WTC11 (cell line): ENCODE data around the gene DENND5A. TPM values are rescaled to one million over a fixed set of nuclear protein-coding genes. Genes with fewer than 3 reads are reported as not detected.

Experiments
- ATAC-seq: fragments of 200-7000 bp; cut with Tn5 transposase; 2 replicates; pipeline ENCODE4 v1.10.0; 2021; ENCODE audit warnings: mild to moderate bottlenecking, moderate library complexity
- CTCF ChIA-PET: fragments of 300-600 bp; sonication (Branson Sonifier 250); formaldehyde crosslinking; loops from one replicate; lab custom pipeline; 2021; ENCODE audit warnings: antibody characterized with exemption; lab: Charles Lee
- POLR2A ChIA-PET: fragments of 350-600 bp; sonication (Branson Sonifier 250); formaldehyde crosslinking; loops from one replicate; lab custom pipeline; 2021; ENCODE audit warnings: antibody characterized with exemption; lab: Charles Lee
- DNase-seq: peaks from one replicate; pipeline ENCODE4 v3.0.0; 2021; ENCODE audit warnings: low spot score
- H3K27ac Mint-ChIP-seq: 2 replicates; pipeline ENCODE4 v1.8.0; 2021; ENCODE audit warnings: mixed read lengths
- H3K27me3 Mint-ChIP-seq: 2 replicates; pipeline ENCODE4 v1.8.0; 2021; ENCODE audit warnings: low read depth, mild to moderate bottlenecking, moderate library complexity, mixed read lengths
- H3K36me3 Mint-ChIP-seq: 2 replicates; pipeline ENCODE4 v1.8.0; 2021; ENCODE audit warnings: mixed read lengths
- H3K4me1 Mint-ChIP-seq: 2 replicates; pipeline ENCODE4 v1.8.0; 2022; ENCODE audit warnings: mixed read lengths
- H3K4me3 Mint-ChIP-seq: 2 replicates; pipeline ENCODE4 v1.8.0; 2021; ENCODE audit warnings: mild to moderate bottlenecking, moderate library complexity, mixed read lengths
- H3K9me3 Mint-ChIP-seq: 2 replicates; pipeline ENCODE4 v1.8.0; 2021; ENCODE audit warnings: mixed read lengths
- EMX1 ChIP-seq: fragments of 250-450 bp; sonication (Bioruptor Pico); IDR thresholded peaks from 2 replicates; pipeline ENCODE4 v1.8.0; 2021; ENCODE audit warnings: mild to moderate bottlenecking
- FOXP1 ChIP-seq: sonication (generic); formaldehyde crosslinking; IDR thresholded peaks from 2 replicates; pipeline ENCODE4 v1.8.0; 2022; ENCODE audit warnings: missing genetic modification reagents, mild to moderate bottlenecking, moderate library complexity, borderline replicate concordance
- HMGXB4 ChIP-seq: sonication (generic); formaldehyde crosslinking; IDR thresholded peaks from 2 replicates; pipeline ENCODE4 v1.8.1; 2023; ENCODE audit warnings: mild to moderate bottlenecking, moderate library complexity, missing genetic modification reagents
- NFYB ChIP-seq: sonication (generic); formaldehyde crosslinking; conservative IDR thresholded peaks from 2 replicates; pipeline ENCODE4 v1.8.0; 2022; ENCODE audit warnings: low read depth, missing genetic modification reagents
- OVOL2 ChIP-seq: fragments of 250-450 bp; sonication (Bioruptor Pico); IDR thresholded peaks from 2 replicates; pipeline ENCODE4 v1.9.0; 2021; ENCODE audit warnings: mild to moderate bottlenecking, borderline replicate concordance
- RORB ChIP-seq: fragments of 250-450 bp; sonication (Bioruptor Pico); IDR thresholded peaks from 2 replicates; pipeline ENCODE4 v1.9.0; 2021; ENCODE audit warnings: mild to moderate bottlenecking
- SP1 ChIP-seq: sonication (generic); formaldehyde crosslinking; conservative IDR thresholded peaks from 2 replicates; pipeline ENCODE4 v1.8.1; 2022; ENCODE audit warnings: missing genetic modification reagents
- STAT6 ChIP-seq: sonication (generic); formaldehyde crosslinking; conservative IDR thresholded peaks from 2 replicates; pipeline ENCODE4 v1.8.1; 2023; ENCODE audit warnings: mild to moderate bottlenecking, low read depth, missing genetic modification reagents, moderate library complexity
- TEAD4 ChIP-seq: sonication (generic); formaldehyde crosslinking; IDR thresholded peaks from 2 replicates; pipeline ENCODE4 v1.8.0; 2022; ENCODE audit warnings: mild to moderate bottlenecking, missing genetic modification reagents
- USF1 ChIP-seq: sonication (generic); formaldehyde crosslinking; IDR thresholded peaks from 2 replicates; pipeline ENCODE4 v1.8.0; 2022; ENCODE audit warnings: mild to moderate bottlenecking, missing genetic modification reagents
- ZNF121 ChIP-seq: sonication (generic); formaldehyde crosslinking; IDR thresholded peaks from 2 replicates; pipeline ENCODE4 v1.8.0; 2023; ENCODE audit warnings: missing genetic modification reagents
- ZNF317 ChIP-seq: sonication (generic); formaldehyde crosslinking; IDR thresholded peaks from 2 replicates; pipeline ENCODE4 v1.8.1; 2023; ENCODE audit warnings: low read depth, mild to moderate bottlenecking, moderate library complexity, missing genetic modification reagents, borderline replicate concordance
- ZNF396 ChIP-seq: fragments of 250-450 bp; sonication (Bioruptor Pico); IDR thresholded peaks from 2 replicates; pipeline ENCODE4 v1.8.0; 2021; ENCODE audit warnings: mild to moderate bottlenecking, moderate library complexity, borderline replicate concordance
- ZSCAN18 ChIP-seq: fragments of 250-450 bp; sonication (Bioruptor Pico); IDR thresholded peaks from 2 replicates; pipeline ENCODE4 v2.1.2; 2022; ENCODE audit warnings: mild to moderate bottlenecking, moderate library complexity
- total RNA-seq: library from RNA; stranded (reverse); gene quantifications from 3 replicates; pipeline ENCODE4 v1.2.3, GENCODE V29; 2021
- TF ChIP-seq, protein P1 (sequence below): fragments of 200-600 bp; IDR thresholded peaks from 2 replicates; pipeline ENCODE4 v1.8.0; 2022; ENCODE audit warnings: antibody characterized with exemption

DENND5A gene
- total RNA-seq, 1 experiment from 2014 or later: 69.3 TPM

GRCh38 chr11:9251311-9251710 lies 13.8 kb downstream of the DENND5A start (continued):
- TF ChIP-seq ZSCAN18 (CRISPR knock-in tag) (no peak), HMGXB4 (no peak), EMX1 (CRISPR knock-in tag) (no peak), STAT6 (CRISPR knock-in tag) (no peak), OVOL2 (no peak), FOXP1 (no peak), RORB (CRISPR knock-in tag) (no peak), SP1 (CRISPR knock-in tag) (no peak), NFYB (CRISPR knock-in tag) (no peak), ZNF396 (CRISPR knock-in tag) (no peak)
- TF ChIP-seq, protein P1, sequence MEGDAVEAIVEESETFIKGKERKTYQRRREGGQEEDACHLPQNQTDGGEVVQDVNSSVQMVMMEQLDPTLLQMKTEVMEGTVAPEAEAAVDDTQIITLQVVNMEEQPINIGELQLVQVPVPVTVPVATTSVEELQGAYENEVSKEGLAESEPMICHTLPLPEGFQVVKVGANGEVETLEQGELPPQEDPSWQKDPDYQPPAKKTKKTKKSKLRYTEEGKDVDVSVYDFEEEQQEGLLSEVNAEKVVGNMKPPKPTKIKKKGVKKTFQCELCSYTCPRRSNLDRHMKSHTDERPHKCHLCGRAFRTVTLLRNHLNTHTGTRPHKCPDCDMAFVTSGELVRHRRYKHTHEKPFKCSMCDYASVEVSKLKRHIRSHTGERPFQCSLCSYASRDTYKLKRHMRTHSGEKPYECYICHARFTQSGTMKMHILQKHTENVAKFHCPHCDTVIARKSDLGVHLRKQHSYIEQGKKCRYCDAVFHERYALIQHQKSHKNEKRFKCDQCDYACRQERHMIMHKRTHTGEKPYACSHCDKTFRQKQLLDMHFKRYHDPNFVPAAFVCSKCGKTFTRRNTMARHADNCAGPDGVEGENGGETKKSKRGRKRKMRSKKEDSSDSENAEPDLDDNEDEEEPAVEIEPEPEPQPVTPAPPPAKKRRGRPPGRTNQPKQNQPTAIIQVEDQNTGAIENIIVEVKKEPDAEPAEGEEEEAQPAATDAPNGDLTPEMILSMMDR: no peak
- TF ChIP-seq, all 79 proteins: peak for 0

GRCh38 chr11:9250139-9250582 lies 15.0 kb downstream of the DENND5A start:
- H3K27ac Mint-ChIP-seq: peak overlapping the region; percentile 66
- no peaks in the 10 kb centered on the region for H3K9me3 Mint-ChIP-seq
- ChIA-PET CTCF (interaction anchor here (0.5 to 1.0 kb wide), 3 partner anchors 9 to 18 kb away, joined by 3 to 4 read pairs (median 3); no protein-coding TSS in a partner anchor), POLR2A (interaction anchor here (0.6 to 1.2 kb wide), 3 partner anchors 14 to 279 kb away, joined by 3 to 4 read pairs (median 4); no protein-coding TSS in a partner anchor)
- no peak overlapping the region for H3K4me3 Mint-ChIP-seq
- ATAC-seq: no peak
- DNase-seq: no peak
- H3K36me3 Mint-ChIP-seq: peaks cover 8% of the 10 kb centered on the region; the same call in 1 of the 2 replicates
- TF ChIP-seq TEAD4 (CRISPR knock-in tag) (no peak), USF1 (CRISPR knock-in tag) (no peak)
- peaks cover 20% of the 10 kb centered on the region for H3K4me1 Mint-ChIP-seq
- H3K27me3 Mint-ChIP-seq: no peaks in the 10 kb centered on the region

GRCh38 chr11:9249252-9249651 lies 15.9 kb downstream of the DENND5A start:
- ChIA-PET CTCF (no interaction called here), POLR2A (no interaction called here)
- TF ChIP-seq ZNF317 (CRISPR knock-in tag) (no peak), ZNF121 (CRISPR knock-in tag) (peak; percentile 91)
- Mint-ChIP-seq H3K9me3 (no peaks in the 10 kb centered on the region), H3K27me3 (no peaks in the 10 kb centered on the region), H3K4me1 (peaks cover 20% of the 10 kb centered on the region), H3K36me3 (0 out of 2 replicates have a peak, but pooled peaks cover 6% of the 10 kb centered on the region), H3K27ac (no peak overlapping the region), H3K4me3 (no peak overlapping the region)
- ATAC-seq (no peak), DNase-seq (no peak)
